Transverse colon (tissue), 4 donors: ENCODE measurements around the gene GMPPA.

Source experiments
- POLR2A ChIP-seq: fragments of 450-650 bp; IDR thresholded peaks from one replicate; pipeline ENCODE4 v1.6.1; 2016; ENCODE audit warnings: antibody characterized with exemption, mild to moderate bottlenecking, moderate library complexity
- POLR2AphosphoS5 ChIP-seq, 3 donors: sonication (generic); formaldehyde crosslinking; IDR thresholded peaks; one replicate each; pipeline ENCODE4 v1.6.1; 2016; ENCODE audit warnings: antibody characterized with exemption in 3 of 3
- TF ChIP-seq, protein P1 (sequence below), 5 experiments: fragments of 200-600 bp in 3 of 5; fragments of 450-650 bp in 2 of 5; sonication (generic) in 3 of 5; IDR thresholded peaks; 1 replicate in 2 of 5; 2 replicates in 3 of 5; pipeline ENCODE4 v1.5.1; 2016 to 2017; ENCODE audit warnings: antibody characterized with exemption in 5 of 5, inconsistent platforms in 3 of 5, mild to moderate bottlenecking in 2 of 5, moderate library complexity in 1 of 5

DNA sequence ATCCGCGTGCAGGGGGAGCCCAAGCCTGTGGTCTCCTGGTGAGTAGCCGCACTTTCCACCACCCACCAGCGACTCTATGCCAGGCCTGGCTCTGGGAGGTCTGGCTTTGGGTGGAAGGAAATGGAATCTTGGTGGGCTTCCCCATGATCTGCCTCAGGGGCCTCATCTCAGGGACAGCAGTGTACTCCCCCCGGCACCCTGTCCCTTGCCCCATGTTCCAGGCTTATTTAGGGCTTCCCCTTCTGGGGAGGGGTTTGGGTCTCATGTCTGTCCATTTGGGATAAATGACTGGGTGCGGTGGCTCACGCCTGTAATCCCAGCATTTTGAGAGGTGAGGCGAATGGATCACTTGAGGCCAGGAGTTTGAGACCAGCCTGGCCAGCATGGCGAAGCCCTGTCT is 36.3 kb upstream of the GMPPA start:
- TF ChIP-seq, protein P1, sequence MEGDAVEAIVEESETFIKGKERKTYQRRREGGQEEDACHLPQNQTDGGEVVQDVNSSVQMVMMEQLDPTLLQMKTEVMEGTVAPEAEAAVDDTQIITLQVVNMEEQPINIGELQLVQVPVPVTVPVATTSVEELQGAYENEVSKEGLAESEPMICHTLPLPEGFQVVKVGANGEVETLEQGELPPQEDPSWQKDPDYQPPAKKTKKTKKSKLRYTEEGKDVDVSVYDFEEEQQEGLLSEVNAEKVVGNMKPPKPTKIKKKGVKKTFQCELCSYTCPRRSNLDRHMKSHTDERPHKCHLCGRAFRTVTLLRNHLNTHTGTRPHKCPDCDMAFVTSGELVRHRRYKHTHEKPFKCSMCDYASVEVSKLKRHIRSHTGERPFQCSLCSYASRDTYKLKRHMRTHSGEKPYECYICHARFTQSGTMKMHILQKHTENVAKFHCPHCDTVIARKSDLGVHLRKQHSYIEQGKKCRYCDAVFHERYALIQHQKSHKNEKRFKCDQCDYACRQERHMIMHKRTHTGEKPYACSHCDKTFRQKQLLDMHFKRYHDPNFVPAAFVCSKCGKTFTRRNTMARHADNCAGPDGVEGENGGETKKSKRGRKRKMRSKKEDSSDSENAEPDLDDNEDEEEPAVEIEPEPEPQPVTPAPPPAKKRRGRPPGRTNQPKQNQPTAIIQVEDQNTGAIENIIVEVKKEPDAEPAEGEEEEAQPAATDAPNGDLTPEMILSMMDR (IDR thresholded peaks at IDR 0.05) = no peak
- TF ChIP-seq POLR2A = no peak
- no peak for TF ChIP-seq POLR2AphosphoS5 (IDR thresholded peaks at IDR 0.05)
